ENCODE results near the gene PPM1K. TPM values are rescaled to one million over a fixed set of nuclear protein-coding genes. Genes with fewer than 3 reads are reported as not detected.

The PPM1K gene
- polyA plus RNA-seq, 1 experiment = 9.0 TPM

GRCh38 chr4:88276952-88277710 is 7.2 kb downstream of the PPM1K start:
- H3K36me3 ChIP-seq (ENCODE audit: control insufficient read depth, insufficient read depth, low read length) = no peaks in the 10 kb centered on the region; the same call in 1 of the 2 replicates
- POLR2A ChIA-PET = no interaction called here
- CTCF ChIA-PET = interaction anchor here (1.2 kb wide), 1 partner anchor 92 kb away, joined by 3 read pairs; no protein-coding TSS in a partner anchor
- no peak for TF ChIP-seq CTCF (IDR thresholded peaks at IDR 0.05; ENCODE audit: insufficient read depth, low read depth, low read length)
- no peak overlapping the region for H3K4me3 ChIP-seq (ENCODE audit: low read depth, low read length)
- H3K27me3 ChIP-seq (ENCODE audit: control insufficient read depth, insufficient read depth, low read length) = no peaks in the 10 kb centered on the region
- DNase-seq (ENCODE audit: low read depth) = no peak

- ChIA-PET CTCF (interaction anchor here (0.8 to 1.4 kb wide), 3 partner anchors 11 to 93 kb away, joined by 3 to 4 read pairs (median 3); no protein-coding TSS in a partner anchor), POLR2A (no interaction called here)
- no peaks in the 10 kb centered on the region; the same call in 1 of the 2 replicates for H3K36me3 ChIP-seq (ENCODE audit: control insufficient read depth, insufficient read depth, low read length)
- H3K27me3 ChIP-seq (ENCODE audit: control insufficient read depth, insufficient read depth, low read length) = no peaks in the 10 kb centered on the region
- no peak for DNase-seq (ENCODE audit: low read depth)
- H3K4me3 ChIP-seq (ENCODE audit: low read depth, low read length) = no peak overlapping the region
- no peak for TF ChIP-seq CTCF (IDR thresholded peaks at IDR 0.05; ENCODE audit: insufficient read depth, low read depth, low read length)
Observed at GRCh38 chr4:88275949-88276515, 8.3 kb downstream of the PPM1K start.

GRCh38 chr4:88275516-88275915 is 8.8 kb downstream of the PPM1K start:
- Histone ChIP-seq H3K27me3 (ENCODE audit: control insufficient read depth, insufficient read depth, low read length) (no peaks in the 10 kb centered on the region), H3K4me3 (ENCODE audit: low read depth, low read length) (no peak overlapping the region), H3K36me3 (ENCODE audit: control insufficient read depth, insufficient read depth, low read length) (no peaks in the 10 kb centered on the region; the same call in 1 of the 2 replicates)
- no peak for DNase-seq (ENCODE audit: low read depth)
- POLR2A ChIA-PET = no interaction called here
- TF ChIP-seq CTCF (IDR thresholded peaks at IDR 0.05; ENCODE audit: insufficient read depth, low read depth, low read length) = no peak
- CTCF ChIA-PET = interaction anchor here (0.7 to 1.4 kb wide), 3 partner anchors 10 to 94 kb away, joined by 3 to 4 read pairs (median 3); no protein-coding TSS in a partner anchor

- POLR2A ChIA-PET = no interaction called here
- TF ChIP-seq CTCF (IDR thresholded peaks at IDR 0.05; ENCODE audit: insufficient read depth, low read depth, low read length) = no peak
Observed at GRCh38 chr4:88268913-88269312, 15.4 kb downstream of the PPM1K start.

GRCh38 chr4:88264336-88264735 is 20.0 kb downstream of the PPM1K start:
- DNase-seq (ENCODE audit: low read depth) = no peak
- ChIA-PET CTCF (interaction anchor here (0.6 to 2.2 kb wide), 4 partner anchors 9 to 28 kb away, joined by 3 to 6 read pairs (median 3); no protein-coding TSS in a partner anchor), POLR2A (no interaction called here)
- peaks cover 11% of the 10 kb centered on the region for H3K36me3 ChIP-seq (ENCODE audit: control insufficient read depth, insufficient read depth, low read length)
- no peak for TF ChIP-seq CTCF (IDR thresholded peaks at IDR 0.05; ENCODE audit: insufficient read depth, low read depth, low read length)
- no peak overlapping the region for H3K4me3 ChIP-seq (ENCODE audit: low read depth, low read length)
- no peaks in the 10 kb centered on the region for H3K27me3 ChIP-seq (ENCODE audit: control insufficient read depth, insufficient read depth, low read length)

More at GRCh38 chr4:88268913-88269312, 15.4 kb downstream of the PPM1K start:
- H3K36me3 ChIP-seq (ENCODE audit: control insufficient read depth, insufficient read depth, low read length) = peaks cover 11% of the 10 kb centered on the region
- CTCF ChIA-PET = interaction anchor here (1.1 kb wide), 1 partner anchor 57 kb away, joined by 3 read pairs; no protein-coding TSS in a partner anchor
- DNase-seq (ENCODE audit: low read depth) = no peak
- H3K4me3 ChIP-seq (ENCODE audit: low read depth, low read length) = no peak overlapping the region
- no peaks in the 10 kb centered on the region for H3K27me3 ChIP-seq (ENCODE audit: control insufficient read depth, insufficient read depth, low read length)
